WI38 (cell line): ENCODE results near the gene LUC7L.

Experiments used
- H3K4me3 ChIP-seq: 2 replicates; pipeline ENCODE4 v1.5.1; 2011; ENCODE audit warnings: low read depth, mild to moderate bottlenecking, control low read depth, low read length
- CTCF ChIP-seq: IDR thresholded peaks from 2 replicates; pipeline ENCODE4 v1.5.1; 2012; ENCODE audit warnings: low read depth, mild to moderate bottlenecking, control low read depth, low read length

The LUC7L gene

GRCh38 chr16:252366-253337 lies 23.4 kb upstream of the LUC7L start:
- H3K4me3 ChIP-seq, result no peak overlapping the region
- no peak for TF ChIP-seq CTCF

- H3K4me3 ChIP-seq, result no peak overlapping the region
- no peak for TF ChIP-seq CTCF
These were observed 20.2 kb upstream of the LUC7L start for GRCh38 chr16:249431-249830.

GRCh38 chr16:247027-247426 lies 17.8 kb upstream of the LUC7L start:
- no peak overlapping the region for H3K4me3 ChIP-seq
- TF ChIP-seq CTCF, result no peak

- no peak for TF ChIP-seq CTCF
- no peak overlapping the region for H3K4me3 ChIP-seq
These were observed 15.9 kb upstream of the LUC7L start for GRCh38 chr16:245105-245504.

- no peak overlapping the region for H3K4me3 ChIP-seq
- no peak for TF ChIP-seq CTCF
These were observed 14.1 kb upstream of the LUC7L start for GRCh38 chr16:243348-243747.

- no peak overlapping the region for H3K4me3 ChIP-seq
- no peak for TF ChIP-seq CTCF
These were observed 13.0 kb upstream of the LUC7L start for GRCh38 chr16:242281-242680.

GRCh38 chr16:240559-240958 lies 11.3 kb upstream of the LUC7L start:
- no peak overlapping the region for H3K4me3 ChIP-seq
- TF ChIP-seq CTCF, result no peak
